Osteoblast (primary cell): ENCODE results near the gene SLC7A5. TPM values are rescaled to one million over a fixed set of nuclear protein-coding genes. Genes with fewer than 3 reads are reported as not detected.
"Not testable (repeated sequence)": the region's sequence is repeated elsewhere in the genome, so short reads cannot be mapped to it uniquely, and the experiment has no call there.

Experiments used
- DNase-seq: peaks from one replicate; pipeline ENCODE4 v3.0.0; 2011; ENCODE audit warnings: low spot score, mixed read lengths; ENCODE audit not compliant: insufficient read length; ENCODE audit errors: missing footprints
- H2AFZ ChIP-seq: 2 replicates; pipeline ENCODE4 v1.6.0; 2011; ENCODE audit warnings: mild to moderate bottlenecking, low read length
- H3K27ac ChIP-seq: 2 replicates; pipeline ENCODE4 v1.5.1; 2011; ENCODE audit warnings: mild to moderate bottlenecking, low read depth, low read length, moderate library complexity
- H3K27me3 ChIP-seq: 2 replicates; pipeline ENCODE4 v1.6.0; 2012; ENCODE audit warnings: mild to moderate bottlenecking, control low read depth, inconsistent platforms, low read length, moderate library complexity; ENCODE audit not compliant: insufficient read depth
- H3K36me3 ChIP-seq: 2 replicates; pipeline ENCODE4 v1.5.1; 2011; ENCODE audit warnings: mild to moderate bottlenecking, low read length, control low read depth, moderate library complexity; ENCODE audit not compliant: insufficient read depth
- H3K4me1 ChIP-seq: 2 replicates; pipeline ENCODE4 v1.5.1; 2011; ENCODE audit warnings: mild to moderate bottlenecking, low read length, control low read depth, moderate library complexity; ENCODE audit not compliant: insufficient read depth
- H3K4me2 ChIP-seq: 2 replicates; pipeline ENCODE4 v1.6.0; 2011; ENCODE audit warnings: mild to moderate bottlenecking, low read length; ENCODE audit not compliant: insufficient read depth
- H3K4me3 ChIP-seq: fragments of 200-600 bp; sonication (generic); 3 replicates; pipeline ENCODE4 v1.5.1; 2012; ENCODE audit warnings: mild to moderate bottlenecking, low read length, inconsistent platforms; ENCODE audit not compliant: insufficient read depth
- H3K79me2 ChIP-seq: 2 replicates; pipeline ENCODE4 v1.6.0; 2012; ENCODE audit warnings: mild to moderate bottlenecking, low read length, control low read depth, inconsistent platforms; ENCODE audit not compliant: insufficient read depth
- H3K9me3 ChIP-seq: 2 replicates; pipeline ENCODE4 v1.5.1; 2011; ENCODE audit warnings: low read depth, low read length, control low read depth
- H4K20me1 ChIP-seq: 2 replicates; pipeline ENCODE4 v1.6.0; 2012; ENCODE audit warnings: mild to moderate bottlenecking, low read length, control low read depth; ENCODE audit not compliant: insufficient read depth
- CTCF ChIP-seq: IDR thresholded peaks from 2 replicates; pipeline ENCODE4 v1.5.1; 2011; ENCODE audit warnings: mild to moderate bottlenecking, low read depth, low read length, moderate library complexity; ENCODE audit errors: extremely low read depth
- total RNA-seq: library from RNA; depleted of rRNA; stranded (reverse); fragments of >200 nt; gene quantifications from 2 replicates; pipeline ENCODE4 v1.2.3, GENCODE V29; 2012

SLC7A5 gene
- total RNA-seq, 1 donor = 90.8 TPM

- no peak overlapping the region for H3K4me2 ChIP-seq
- no peaks in the 10 kb centered on the region for H3K4me1 ChIP-seq
- H3K36me3 ChIP-seq = peaks cover 48% of the 10 kb centered on the region
- H3K79me2 ChIP-seq = no peaks in the 10 kb centered on the region
- DNase-seq = no peak
- H4K20me1 ChIP-seq = peaks cover 23% of the 10 kb centered on the region
- H3K9me3 ChIP-seq = no peaks in the 10 kb centered on the region
- no peak overlapping the region for H3K4me3 ChIP-seq
- H3K27me3 ChIP-seq = no peaks in the 10 kb centered on the region
- TF ChIP-seq CTCF = no peak
- H2AFZ ChIP-seq = no peak overlapping the region
- H3K27ac ChIP-seq = no peak overlapping the region
Observed at GRCh38 chr16:87829622-87829980, 39.7 kb downstream of the SLC7A5 start.

- Histone ChIP-seq H3K4me2 (no peak overlapping the region), H3K36me3 (peaks cover 43% of the 10 kb centered on the region), H3K4me1 (no peaks in the 10 kb centered on the region), H3K9me3 (no peaks in the 10 kb centered on the region), H2AFZ (no peak overlapping the region), H3K4me3 (no peak overlapping the region), H3K79me2 (no peaks in the 10 kb centered on the region), H4K20me1 (peaks cover 23% of the 10 kb centered on the region), H3K27ac (no peak overlapping the region), H3K27me3 (no peaks in the 10 kb centered on the region)
- no peak for TF ChIP-seq CTCF
- no peak for DNase-seq
Observed at GRCh38 chr16:87828907-87829621, 40.2 kb downstream of the SLC7A5 start.

GRCh38 chr16:87828071-87828906 lies 41.0 kb downstream of the SLC7A5 start:
- Histone ChIP-seq H3K4me3 (no peak overlapping the region), H3K36me3 (peaks cover 37% of the 10 kb centered on the region), H3K4me1 (no peaks in the 10 kb centered on the region), H3K79me2 (no peaks in the 10 kb centered on the region), H2AFZ (no peak overlapping the region), H4K20me1 (peaks cover 23% of the 10 kb centered on the region), H3K27me3 (no peaks in the 10 kb centered on the region), H3K9me3 (no peaks in the 10 kb centered on the region), H3K4me2 (no peak overlapping the region), H3K27ac (no peak overlapping the region)
- TF ChIP-seq CTCF = no peak
- no peak for DNase-seq

GRCh38 chr16:87827588-87827915 lies 41.8 kb downstream of the SLC7A5 start:
- H3K9me3 ChIP-seq, H3K79me2 ChIP-seq, H3K4me3 ChIP-seq, H2AFZ ChIP-seq, H3K4me1 ChIP-seq, H3K27ac ChIP-seq, H3K4me2 ChIP-seq, DNase-seq, H3K27me3 ChIP-seq: not testable (repeated sequence)
- Histone ChIP-seq H4K20me1 (peaks cover 21% of the 10 kb centered on the region), H3K36me3 (peaks cover 29% of the 10 kb centered on the region)
